WTC11 (cell line): Measurements from ENCODE around the gene MRPL55. TPM values are rescaled to one million over a fixed set of nuclear protein-coding genes. Genes with fewer than 3 reads are reported as not detected.
A peak's percentile ranks its signal among the peaks of the same experiment; 100 is the strongest.

Experiments used
- ATAC-seq: fragments of 200-7000 bp; cut with Tn5 transposase; 2 replicates; pipeline ENCODE4 v1.10.0; 2021; ENCODE audit warnings: mild to moderate bottlenecking, moderate library complexity
- CTCF ChIA-PET: fragments of 300-600 bp; sonication (Branson Sonifier 250); formaldehyde crosslinking; loops from one replicate; lab custom pipeline; 2021; ENCODE audit warnings: antibody characterized with exemption; lab: Charles Lee
- POLR2A ChIA-PET: fragments of 350-600 bp; sonication (Branson Sonifier 250); formaldehyde crosslinking; loops from one replicate; lab custom pipeline; 2021; ENCODE audit warnings: antibody characterized with exemption; lab: Charles Lee
- DNase-seq: peaks from one replicate; pipeline ENCODE4 v3.0.0; 2021; ENCODE audit warnings: low spot score
- H3K27ac Mint-ChIP-seq: 2 replicates; pipeline ENCODE4 v1.8.0; 2021; ENCODE audit warnings: mixed read lengths
- H3K27me3 Mint-ChIP-seq: 2 replicates; pipeline ENCODE4 v1.8.0; 2021; ENCODE audit warnings: low read depth, mild to moderate bottlenecking, moderate library complexity, mixed read lengths
- H3K36me3 Mint-ChIP-seq: 2 replicates; pipeline ENCODE4 v1.8.0; 2021; ENCODE audit warnings: mixed read lengths
- H3K4me1 Mint-ChIP-seq: 2 replicates; pipeline ENCODE4 v1.8.0; 2022; ENCODE audit warnings: mixed read lengths
- H3K4me3 Mint-ChIP-seq: 2 replicates; pipeline ENCODE4 v1.8.0; 2021; ENCODE audit warnings: mild to moderate bottlenecking, moderate library complexity, mixed read lengths
- H3K9me3 Mint-ChIP-seq: 2 replicates; pipeline ENCODE4 v1.8.0; 2021; ENCODE audit warnings: mixed read lengths
- ATF1 ChIP-seq: sonication (generic); formaldehyde crosslinking; IDR thresholded peaks from 2 replicates; pipeline ENCODE4 v1.8.1; 2023; ENCODE audit warnings: mild to moderate bottlenecking, moderate library complexity, missing genetic modification reagents
- CREB1 ChIP-seq: sonication (generic); formaldehyde crosslinking; IDR thresholded peaks from 2 replicates; pipeline ENCODE4 v1.8.0; 2023; ENCODE audit warnings: mild to moderate bottlenecking, missing genetic modification reagents
- ESRRA ChIP-seq: sonication (generic); formaldehyde crosslinking; IDR thresholded peaks from 2 replicates; pipeline ENCODE4 v1.8.1; 2022; ENCODE audit warnings: mild to moderate bottlenecking, missing genetic modification reagents, borderline replicate concordance
- HMGA2 ChIP-seq: fragments of 250-450 bp; sonication (Bioruptor Pico); IDR thresholded peaks from 2 replicates; pipeline ENCODE4 v1.4.0; 2021; ENCODE audit warnings: mild to moderate bottlenecking, moderate library complexity
- JUN ChIP-seq: sonication (generic); formaldehyde crosslinking; IDR thresholded peaks from 2 replicates; pipeline ENCODE4 v1.8.0; 2023; ENCODE audit warnings: mild to moderate bottlenecking, missing genetic modification reagents
- KAT7 ChIP-seq: sonication (generic); formaldehyde crosslinking; IDR thresholded peaks from 2 replicates; pipeline ENCODE4 v1.8.1; 2023; ENCODE audit warnings: missing genetic modification reagents, mild to moderate bottlenecking, borderline replicate concordance
- OVOL2 ChIP-seq: fragments of 250-450 bp; sonication (Bioruptor Pico); IDR thresholded peaks from 2 replicates; pipeline ENCODE4 v1.9.0; 2021; ENCODE audit warnings: mild to moderate bottlenecking, borderline replicate concordance
- SMAD4 ChIP-seq: sonication (generic); formaldehyde crosslinking; IDR thresholded peaks from 2 replicates; pipeline ENCODE4 v1.8.0; 2022; ENCODE audit warnings: mild to moderate bottlenecking, missing genetic modification reagents
- SOX15 ChIP-seq: fragments of 250-450 bp; sonication (Bioruptor Pico); IDR thresholded peaks from 2 replicates; pipeline ENCODE4 v1.9.0; 2021; ENCODE audit warnings: mild to moderate bottlenecking
- SP1 ChIP-seq: sonication (generic); formaldehyde crosslinking; conservative IDR thresholded peaks from 2 replicates; pipeline ENCODE4 v1.8.1; 2022; ENCODE audit warnings: missing genetic modification reagents
- ZBTB21 ChIP-seq: sonication (generic); formaldehyde crosslinking; IDR thresholded peaks from 2 replicates; pipeline ENCODE4 v1.8.1; 2023; ENCODE audit warnings: mild to moderate bottlenecking, missing genetic modification reagents, borderline replicate concordance
- ZNF138 ChIP-seq: sonication (generic); formaldehyde crosslinking; conservative IDR thresholded peaks from 2 replicates; pipeline ENCODE4 v1.8.1; 2022; ENCODE audit warnings: mild to moderate bottlenecking, moderate library complexity, missing genetic modification reagents
- ZNF232 ChIP-seq: sonication (generic); formaldehyde crosslinking; IDR thresholded peaks from 2 replicates; pipeline ENCODE4 v1.8.0; 2022; ENCODE audit warnings: mild to moderate bottlenecking, missing genetic modification reagents
- ZNF396 ChIP-seq: fragments of 250-450 bp; sonication (Bioruptor Pico); IDR thresholded peaks from 2 replicates; pipeline ENCODE4 v1.8.0; 2021; ENCODE audit warnings: mild to moderate bottlenecking, moderate library complexity, borderline replicate concordance
- total RNA-seq: library from RNA; stranded (reverse); gene quantifications from 3 replicates; pipeline ENCODE4 v1.2.3, GENCODE V29; 2021
- TF ChIP-seq, protein P1 (sequence below): sonication (generic); formaldehyde crosslinking; IDR thresholded peaks from 2 replicates; pipeline ENCODE4 v1.8.1; 2023; ENCODE audit warnings: mild to moderate bottlenecking, missing genetic modification reagents
- TF ChIP-seq, protein P2 (sequence below): fragments of 200-600 bp; IDR thresholded peaks from 2 replicates; pipeline ENCODE4 v1.8.0; 2022; ENCODE audit warnings: antibody characterized with exemption
- TF ChIP-seq, protein P3 (sequence below): fragments of 250-450 bp; sonication (Bioruptor Pico); IDR thresholded peaks from 2 replicates; pipeline ENCODE4 v1.9.0; 2021; ENCODE audit warnings: mild to moderate bottlenecking
- TF ChIP-seq, protein P4 (sequence below): sonication (generic); formaldehyde crosslinking; IDR thresholded peaks from 2 replicates; pipeline ENCODE4 v1.8.0; 2022; ENCODE audit warnings: mild to moderate bottlenecking, missing genetic modification reagents
- TF ChIP-seq, protein P5 (sequence below): sonication (generic); formaldehyde crosslinking; IDR thresholded peaks from 2 replicates; pipeline ENCODE4 v1.8.0; 2022; ENCODE audit warnings: mild to moderate bottlenecking, missing genetic modification reagents

MRPL55 gene
- total RNA-seq, 1 experiment from 2014 or later: 66.9 TPM

DNA sequence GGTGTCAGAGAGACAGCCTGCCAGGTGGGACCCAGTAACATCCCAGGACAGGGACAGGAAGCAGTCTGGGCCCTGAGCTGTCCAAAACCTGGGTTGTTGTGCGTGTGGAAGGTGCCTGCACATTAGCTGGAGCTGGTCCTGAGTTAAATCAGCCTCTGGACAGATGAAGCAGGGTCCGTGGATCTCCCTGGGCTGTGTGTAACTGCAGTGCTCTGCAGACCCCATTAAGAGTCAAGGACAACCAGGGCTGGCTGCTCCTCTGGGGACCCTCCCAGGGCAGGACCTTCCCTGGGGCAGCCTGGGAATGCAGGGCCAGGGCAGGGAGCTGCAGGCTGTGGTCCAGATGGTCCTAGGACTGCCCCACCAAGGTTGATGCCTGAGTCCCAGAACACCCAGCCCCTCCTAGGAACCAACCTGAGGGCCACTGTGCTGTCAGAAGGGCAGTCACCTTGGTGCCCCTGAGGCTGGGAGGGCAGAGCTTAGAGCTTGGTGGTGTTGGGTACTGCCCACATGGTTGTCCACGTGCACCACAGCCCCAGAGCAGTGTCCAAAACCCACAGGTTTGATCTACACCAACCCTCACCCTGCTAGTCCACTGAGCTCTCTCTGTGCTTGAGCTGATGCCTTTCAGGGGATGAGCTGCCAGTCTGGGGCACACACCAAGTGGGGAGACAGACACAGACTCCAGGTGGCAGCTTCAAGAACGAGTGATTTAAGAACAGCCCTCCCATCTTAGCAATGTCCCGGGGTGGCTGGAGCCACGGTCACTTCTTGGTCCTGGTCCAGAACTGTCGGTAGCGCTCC, 2.9 kb downstream of the MRPL55 start:
- Mint-ChIP-seq H3K27me3 (peaks cover 21% of the 10 kb centered on the region), H3K4me3 (peak overlapping the region; percentile 38; the same call in 1 of the 2 replicates), H3K36me3 (peaks cover 18% of the 10 kb centered on the region), H3K9me3 (no peaks in the 10 kb centered on the region), H3K27ac (no peak overlapping the region), H3K4me1 (peaks cover 20% of the 10 kb centered on the region)
- POLR2A ChIA-PET: no interaction called here
- ATAC-seq: no peak
- no peak for DNase-seq
- CTCF ChIA-PET: interaction anchor here (1.3 to 1.5 kb wide), 2 partner anchors 25 to 108 kb away, joined by 3 to 7 read pairs; no protein-coding TSS in a partner anchor
- no peak for TF ChIP-seq SOX15

DNA sequence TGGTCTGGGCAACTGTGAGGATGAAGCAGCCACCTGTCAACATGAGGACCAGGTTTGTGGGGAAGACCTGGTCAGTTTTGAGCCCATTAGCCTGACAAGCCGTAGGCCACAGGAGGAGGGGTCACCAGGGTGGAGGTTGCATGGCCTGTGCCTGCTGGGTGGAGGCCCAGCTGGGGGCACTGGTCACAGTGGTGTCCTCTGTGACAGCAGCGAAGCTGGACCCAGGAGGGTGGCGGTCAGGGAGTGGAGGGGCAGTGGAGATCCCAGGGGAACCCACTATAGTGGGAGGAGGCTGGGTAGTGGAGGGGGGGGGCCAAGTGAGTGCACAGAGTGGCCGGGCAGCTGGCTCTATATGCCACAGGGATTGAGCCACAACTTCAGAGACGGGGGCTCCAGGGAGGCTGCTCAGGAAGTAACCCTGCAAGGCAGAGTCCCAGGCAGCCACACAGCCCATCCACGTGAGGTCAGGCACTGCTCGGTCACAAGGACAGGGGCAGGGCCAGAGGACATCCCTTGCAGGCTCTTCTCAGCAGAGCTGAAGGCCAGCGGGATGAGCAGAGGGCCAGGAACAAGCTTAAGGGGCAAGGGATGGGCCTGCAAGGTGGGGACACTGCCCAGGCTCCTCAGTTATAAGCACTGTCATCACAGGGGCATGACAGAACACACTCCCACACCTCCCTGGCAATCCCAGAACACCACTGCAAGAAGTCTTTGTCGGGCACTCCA, 3.7 kb downstream of the MRPL55 start:
- Mint-ChIP-seq H3K27ac (no peak overlapping the region), H3K36me3 (peaks cover 19% of the 10 kb centered on the region), H3K4me1 (peaks cover 20% of the 10 kb centered on the region), H3K9me3 (no peaks in the 10 kb centered on the region), H3K27me3 (peaks cover 13% of the 10 kb centered on the region), H3K4me3 (no peak overlapping the region)
- no peak for ATAC-seq
- ChIA-PET POLR2A (no interaction called here), CTCF (interaction anchor here (1.5 kb wide), 1 partner anchor 25 kb away, joined by 7 read pairs; no protein-coding TSS in a partner anchor)
- no peak for DNase-seq
- no peak for TF ChIP-seq ZNF232 (CRISPR knock-in tag)
- TF ChIP-seq SP1 (CRISPR knock-in tag): no peak
- TF ChIP-seq SMAD4 (CRISPR knock-in tag): no peak
- TF ChIP-seq ZBTB21 (CRISPR knock-in tag): no peak
- TF ChIP-seq ESRRA: no peak
- TF ChIP-seq HMGA2 (CRISPR knock-in tag): no peak
- TF ChIP-seq, protein P1, sequence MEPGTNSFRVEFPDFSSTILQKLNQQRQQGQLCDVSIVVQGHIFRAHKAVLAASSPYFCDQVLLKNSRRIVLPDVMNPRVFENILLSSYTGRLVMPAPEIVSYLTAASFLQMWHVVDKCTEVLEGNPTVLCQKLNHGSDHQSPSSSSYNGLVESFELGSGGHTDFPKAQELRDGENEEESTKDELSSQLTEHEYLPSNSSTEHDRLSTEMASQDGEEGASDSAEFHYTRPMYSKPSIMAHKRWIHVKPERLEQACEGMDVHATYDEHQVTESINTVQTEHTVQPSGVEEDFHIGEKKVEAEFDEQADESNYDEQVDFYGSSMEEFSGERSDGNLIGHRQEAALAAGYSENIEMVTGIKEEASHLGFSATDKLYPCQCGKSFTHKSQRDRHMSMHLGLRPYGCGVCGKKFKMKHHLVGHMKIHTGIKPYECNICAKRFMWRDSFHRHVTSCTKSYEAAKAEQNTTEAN (CRISPR knock-in tag): no peak
- no peak for TF ChIP-seq JUN (CRISPR knock-in tag)
- TF ChIP-seq ZNF138 (CRISPR knock-in tag): no peak
- TF ChIP-seq KAT7: no peak
- TF ChIP-seq, protein P2, sequence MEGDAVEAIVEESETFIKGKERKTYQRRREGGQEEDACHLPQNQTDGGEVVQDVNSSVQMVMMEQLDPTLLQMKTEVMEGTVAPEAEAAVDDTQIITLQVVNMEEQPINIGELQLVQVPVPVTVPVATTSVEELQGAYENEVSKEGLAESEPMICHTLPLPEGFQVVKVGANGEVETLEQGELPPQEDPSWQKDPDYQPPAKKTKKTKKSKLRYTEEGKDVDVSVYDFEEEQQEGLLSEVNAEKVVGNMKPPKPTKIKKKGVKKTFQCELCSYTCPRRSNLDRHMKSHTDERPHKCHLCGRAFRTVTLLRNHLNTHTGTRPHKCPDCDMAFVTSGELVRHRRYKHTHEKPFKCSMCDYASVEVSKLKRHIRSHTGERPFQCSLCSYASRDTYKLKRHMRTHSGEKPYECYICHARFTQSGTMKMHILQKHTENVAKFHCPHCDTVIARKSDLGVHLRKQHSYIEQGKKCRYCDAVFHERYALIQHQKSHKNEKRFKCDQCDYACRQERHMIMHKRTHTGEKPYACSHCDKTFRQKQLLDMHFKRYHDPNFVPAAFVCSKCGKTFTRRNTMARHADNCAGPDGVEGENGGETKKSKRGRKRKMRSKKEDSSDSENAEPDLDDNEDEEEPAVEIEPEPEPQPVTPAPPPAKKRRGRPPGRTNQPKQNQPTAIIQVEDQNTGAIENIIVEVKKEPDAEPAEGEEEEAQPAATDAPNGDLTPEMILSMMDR: no peak
- TF ChIP-seq, protein P3, sequence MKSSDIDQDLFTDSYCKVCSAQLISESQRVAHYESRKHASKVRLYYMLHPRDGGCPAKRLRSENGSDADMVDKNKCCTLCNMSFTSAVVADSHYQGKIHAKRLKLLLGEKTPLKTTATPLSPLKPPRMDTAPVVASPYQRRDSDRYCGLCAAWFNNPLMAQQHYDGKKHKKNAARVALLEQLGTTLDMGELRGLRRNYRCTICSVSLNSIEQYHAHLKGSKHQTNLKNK: no peak

DNA sequence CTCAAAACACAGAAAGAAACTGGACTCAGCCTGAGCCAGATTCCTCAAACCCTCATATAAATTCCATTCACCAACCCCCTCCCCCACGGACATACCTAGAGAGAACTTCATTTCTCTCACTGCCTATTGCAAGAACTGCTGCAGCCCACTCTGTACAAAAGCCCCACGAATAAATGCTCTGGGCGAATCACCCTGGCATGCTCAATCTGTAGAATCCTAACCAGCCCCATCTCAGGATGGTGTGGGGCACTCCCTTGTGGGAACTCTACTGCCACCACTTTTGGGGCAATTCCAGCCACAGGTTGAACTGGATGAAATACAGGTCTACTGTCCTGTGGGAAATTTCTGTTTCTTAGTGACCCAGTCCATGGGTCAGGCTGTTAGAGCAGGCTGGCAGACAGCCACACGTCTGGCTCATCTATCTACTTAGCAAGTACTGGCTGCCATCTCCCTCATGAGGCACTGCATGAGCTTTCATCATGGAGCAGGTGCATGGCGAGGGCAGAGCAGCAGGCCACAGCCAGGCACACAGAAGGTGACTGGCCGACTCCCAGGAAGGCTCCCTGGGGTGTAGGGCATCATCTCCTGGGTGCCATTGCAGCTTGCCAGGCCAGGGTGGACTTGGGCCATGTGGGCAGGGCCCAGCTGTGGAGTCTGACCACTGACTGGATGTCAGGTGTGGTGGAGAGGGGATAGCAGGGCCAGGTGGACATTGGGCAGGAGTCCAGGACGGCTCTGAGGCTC, 4.4 kb downstream of the MRPL55 start:
- H3K4me1 Mint-ChIP-seq: peaks cover 20% of the 10 kb centered on the region
- ChIA-PET POLR2A (no interaction called here), CTCF (interaction anchor here (1.6 kb wide), 1 partner anchor 26 kb away, joined by 6 read pairs; no protein-coding TSS in a partner anchor)
- peaks cover 21% of the 10 kb centered on the region for H3K36me3 Mint-ChIP-seq
- peak overlapping the region; percentile 90 for H3K4me3 Mint-ChIP-seq
- DNase-seq: no peak
- H3K27me3 Mint-ChIP-seq: peaks cover 6% of the 10 kb centered on the region
- no peak for ATAC-seq
- H3K27ac Mint-ChIP-seq: peak overlapping the region; percentile 79; the same call in 1 of the 2 replicates
- H3K9me3 Mint-ChIP-seq: no peaks in the 10 kb centered on the region
- no peak for TF ChIP-seq ZNF396 (CRISPR knock-in tag)
- TF ChIP-seq, protein P4, sequence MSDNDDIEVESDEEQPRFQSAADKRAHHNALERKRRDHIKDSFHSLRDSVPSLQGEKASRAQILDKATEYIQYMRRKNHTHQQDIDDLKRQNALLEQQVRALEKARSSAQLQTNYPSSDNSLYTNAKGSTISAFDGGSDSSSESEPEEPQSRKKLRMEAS (CRISPR knock-in tag): no peak
- no peak for TF ChIP-seq CREB1 (CRISPR knock-in tag)
- TF ChIP-seq ZBTB21 (CRISPR knock-in tag): no peak
- TF ChIP-seq ATF1 (CRISPR knock-in tag): no peak
- no peak for TF ChIP-seq OVOL2 (CRISPR knock-in tag)
- TF ChIP-seq, protein P1 (CRISPR knock-in tag): no peak
- TF ChIP-seq, protein P5, sequence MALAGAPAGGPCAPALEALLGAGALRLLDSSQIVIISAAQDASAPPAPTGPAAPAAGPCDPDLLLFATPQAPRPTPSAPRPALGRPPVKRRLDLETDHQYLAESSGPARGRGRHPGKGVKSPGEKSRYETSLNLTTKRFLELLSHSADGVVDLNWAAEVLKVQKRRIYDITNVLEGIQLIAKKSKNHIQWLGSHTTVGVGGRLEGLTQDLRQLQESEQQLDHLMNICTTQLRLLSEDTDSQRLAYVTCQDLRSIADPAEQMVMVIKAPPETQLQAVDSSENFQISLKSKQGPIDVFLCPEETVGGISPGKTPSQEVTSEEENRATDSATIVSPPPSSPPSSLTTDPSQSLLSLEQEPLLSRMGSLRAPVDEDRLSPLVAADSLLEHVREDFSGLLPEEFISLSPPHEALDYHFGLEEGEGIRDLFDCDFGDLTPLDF (CRISPR knock-in tag): no peak
- TF ChIP-seq, all 79 proteins: peak for 0
